Non-pigmented ciliary epithelial cell (primary cell): Measurements from ENCODE around the gene FRMD1.

Source experiments
- DNase-seq: peaks from one replicate; pipeline ENCODE4 v3.0.0-alpha.2; 2010; ENCODE audit warnings: low read depth

The FRMD1 gene

DNA sequence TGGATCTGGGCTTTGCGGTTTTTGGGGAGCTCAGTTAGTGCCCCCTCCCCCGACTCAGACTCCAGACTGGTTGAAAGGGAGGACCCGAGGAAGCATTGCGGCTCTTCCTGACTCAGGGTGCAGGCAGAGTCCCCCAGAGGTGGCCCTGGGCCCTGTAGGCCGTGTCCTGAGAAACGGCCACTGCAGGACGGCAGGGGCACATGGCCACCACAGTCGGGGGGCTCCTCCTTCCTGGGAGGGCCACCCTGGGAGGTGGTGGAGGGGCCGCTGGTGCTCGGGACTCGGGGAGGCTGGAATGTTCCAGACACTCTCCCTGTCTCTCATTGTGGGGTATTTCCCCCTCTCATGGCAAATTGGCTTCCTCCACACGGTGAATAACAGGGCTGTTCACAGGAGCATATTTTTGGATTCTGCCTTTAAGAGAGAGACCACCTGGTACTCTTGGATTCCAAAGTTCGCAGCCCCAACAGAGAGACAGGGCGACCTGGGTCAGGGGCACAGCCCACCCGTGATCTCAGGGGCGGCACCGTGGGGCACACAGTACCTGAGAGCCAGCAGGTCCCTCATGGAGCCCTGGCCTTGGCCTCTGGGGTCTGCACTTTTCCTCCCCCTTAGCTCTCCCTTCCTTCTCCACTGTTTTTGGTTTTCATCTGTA is 35.7 kb downstream of the FRMD1 start:
- no peak for DNase-seq

GRCh38 chr6:168042426-168043192 is 36.4 kb downstream of the FRMD1 start:
- no peak for DNase-seq

DNA sequence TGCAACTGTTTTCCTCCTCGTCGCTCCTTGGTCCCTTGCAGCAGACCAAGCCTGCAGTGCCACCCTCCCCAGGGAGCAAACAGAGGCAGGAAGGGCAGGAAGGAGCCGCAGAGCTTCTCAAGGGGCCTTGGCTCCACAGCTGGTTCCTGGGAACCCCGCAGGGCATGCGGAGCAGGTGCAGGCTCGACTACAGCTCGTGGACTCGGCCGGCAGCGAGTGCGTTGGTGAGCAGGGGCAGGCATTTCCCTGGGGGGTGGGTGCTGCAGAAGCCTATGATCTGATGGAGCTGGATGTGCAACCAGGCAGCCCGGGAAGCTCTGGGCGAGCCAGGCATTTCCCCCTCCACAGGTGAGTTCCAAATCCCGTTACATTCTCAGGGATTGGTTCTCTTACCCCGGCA is 37.1 kb downstream of the FRMD1 start:
- no peak for DNase-seq

GRCh38 chr6:168040856-168041496 is 38.0 kb downstream of the FRMD1 start:
- no peak for DNase-seq

- DNase-seq, result no peak
These were observed 39.2 kb downstream of the FRMD1 start for GRCh38 chr6:168039849-168040248.

GRCh38 chr6:168039301-168039700 is 39.7 kb downstream of the FRMD1 start:
- no peak for DNase-seq

DNA sequence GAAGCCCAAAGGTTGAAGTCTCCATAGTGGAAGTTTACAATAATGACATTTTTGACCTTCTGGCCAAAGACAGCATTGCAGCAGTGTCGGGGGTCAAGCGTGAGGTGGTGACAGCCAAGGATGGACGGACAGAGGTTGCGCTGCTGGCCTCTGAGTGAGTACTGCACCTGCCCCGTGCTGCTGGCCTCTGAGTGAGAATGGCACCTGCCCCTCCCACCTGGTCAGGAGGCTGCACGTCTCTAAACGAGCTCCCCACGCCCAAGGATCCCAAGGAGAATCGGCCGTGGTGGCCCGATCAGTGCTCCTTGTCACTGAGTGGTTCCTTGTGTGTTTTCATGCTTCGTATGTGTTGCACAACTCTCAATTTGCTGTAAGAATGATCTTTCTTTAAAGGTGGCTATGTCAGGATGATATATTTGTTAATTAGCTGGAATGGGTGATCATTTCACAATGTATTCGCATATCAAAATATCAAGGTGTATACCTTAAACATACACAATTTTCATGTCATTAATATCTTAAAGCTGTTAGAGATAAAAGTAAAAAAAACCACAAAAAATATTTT is 40.4 kb downstream of the FRMD1 start:
- no peak for DNase-seq

DNA sequence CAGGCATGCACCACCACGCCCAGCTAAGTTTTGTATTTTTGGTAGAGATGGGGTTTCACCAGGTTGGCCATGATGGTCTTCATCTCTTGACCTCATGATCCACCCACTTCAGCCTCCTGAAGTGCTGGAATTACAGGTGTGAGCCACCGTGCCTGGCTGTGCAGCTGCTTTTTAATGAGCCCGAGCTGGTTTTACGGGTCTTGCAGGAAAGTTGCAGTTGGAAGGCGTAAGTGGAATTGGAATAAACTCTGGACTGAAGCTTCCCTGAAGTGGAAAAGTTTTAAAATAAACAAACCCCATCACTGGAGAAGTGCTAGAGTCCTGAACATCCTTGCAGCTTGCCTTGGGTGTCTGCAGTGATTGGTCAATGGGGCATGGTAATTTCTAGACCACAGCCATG is 41.2 kb downstream of the FRMD1 start:
- no peak for DNase-seq

GRCh38 chr6:168037242-168037641 is 41.8 kb downstream of the FRMD1 start:
- DNase-seq, result no peak

DNA sequence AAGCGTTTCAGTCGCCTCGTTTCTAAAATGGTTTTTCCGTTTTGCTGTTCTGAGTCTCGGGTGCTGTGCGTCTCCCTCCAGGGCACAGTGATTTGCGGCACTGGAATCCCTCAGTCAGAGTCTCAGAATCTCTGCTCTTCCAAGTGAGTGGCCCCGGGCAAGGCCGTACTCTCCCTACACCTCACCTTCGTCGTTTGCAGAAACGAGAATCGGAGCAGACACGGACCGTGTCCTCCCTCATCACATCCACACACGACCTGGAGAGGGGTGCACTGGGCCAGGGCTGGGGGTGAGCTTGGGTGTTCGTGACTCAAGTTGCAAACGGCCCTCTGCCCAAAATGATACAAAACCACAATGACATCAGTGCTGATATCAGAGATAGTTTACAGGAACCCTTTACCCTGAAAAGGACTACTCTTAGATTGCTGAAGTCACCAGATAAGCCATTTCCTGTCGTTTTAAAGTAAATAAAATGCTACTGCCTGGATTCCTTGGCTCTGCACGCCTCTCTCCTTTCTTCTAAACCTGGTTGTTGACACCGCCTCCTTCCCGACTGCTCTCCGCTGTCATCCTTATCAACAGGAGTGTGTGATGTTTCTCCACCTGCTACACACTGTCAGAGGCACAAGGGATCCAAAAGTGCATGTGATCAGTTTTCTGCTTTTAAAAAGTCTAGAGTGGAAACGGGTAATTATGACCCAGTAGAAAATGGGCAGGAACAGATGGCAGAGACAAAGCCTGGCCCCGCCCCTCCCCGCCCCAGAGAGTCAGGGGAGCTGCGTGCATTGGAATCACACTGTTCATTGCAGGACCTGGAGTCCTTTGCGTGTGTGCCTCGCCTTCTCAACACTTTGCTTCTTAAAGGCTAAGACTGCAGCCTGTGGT is 43.1 kb downstream of the FRMD1 start:
- no peak for DNase-seq

DNA sequence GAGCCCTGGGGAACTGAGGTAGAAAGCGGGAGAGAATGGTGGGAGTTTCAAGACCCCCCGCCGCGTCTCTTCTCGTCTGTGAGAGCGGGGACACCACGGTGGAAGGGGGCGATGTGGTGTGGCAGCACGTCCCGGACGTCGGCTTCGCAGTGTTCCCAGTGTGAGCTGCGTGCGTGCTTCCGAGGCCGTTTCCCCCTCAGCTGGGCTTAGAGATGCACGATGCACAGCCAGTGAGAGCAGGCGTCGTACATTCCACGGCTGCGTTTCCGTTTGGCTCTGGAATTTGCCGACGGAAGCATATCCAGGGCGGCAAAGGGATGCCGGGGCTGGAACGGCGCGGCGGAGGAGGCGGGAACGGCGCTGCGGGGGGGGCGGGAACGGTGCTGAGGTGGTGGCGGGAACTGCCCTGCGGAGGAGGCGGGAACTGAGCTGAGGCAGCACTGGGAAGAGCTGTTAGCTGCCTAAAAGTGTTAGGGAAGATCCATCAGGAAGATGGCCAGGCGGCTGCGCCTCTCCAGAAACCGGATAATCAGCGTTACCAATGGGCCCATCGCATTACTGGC is 43.8 kb downstream of the FRMD1 start:
- DNase-seq, result peak; percentile 46

GRCh38 chr6:168034537-168034936 is 44.5 kb downstream of the FRMD1 start:
- DNase-seq, result no peak

DNA sequence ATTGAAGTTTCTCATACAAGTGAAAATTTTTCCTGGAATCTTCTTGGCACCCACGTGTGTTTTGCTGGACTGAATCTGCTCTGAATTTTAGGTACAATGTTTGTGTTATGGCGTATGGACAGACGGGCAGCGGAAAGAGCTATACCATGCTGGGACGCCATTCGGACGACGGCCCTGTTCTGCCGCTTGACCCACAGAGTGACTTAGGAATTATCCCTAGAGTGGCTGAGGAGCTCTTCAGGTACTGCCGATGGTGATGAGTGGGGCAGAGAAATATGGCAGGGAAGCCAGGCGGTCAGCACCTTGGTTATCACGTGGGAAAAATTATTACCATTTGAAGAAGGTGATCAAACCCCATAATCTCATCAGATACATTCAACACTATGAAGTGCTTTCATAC is 45.2 kb downstream of the FRMD1 start:
- DNase-seq, result no peak

GRCh38 chr6:168032005-168032760 is 46.8 kb downstream of the FRMD1 start:
- DNase-seq, result peak; percentile 70

DNA sequence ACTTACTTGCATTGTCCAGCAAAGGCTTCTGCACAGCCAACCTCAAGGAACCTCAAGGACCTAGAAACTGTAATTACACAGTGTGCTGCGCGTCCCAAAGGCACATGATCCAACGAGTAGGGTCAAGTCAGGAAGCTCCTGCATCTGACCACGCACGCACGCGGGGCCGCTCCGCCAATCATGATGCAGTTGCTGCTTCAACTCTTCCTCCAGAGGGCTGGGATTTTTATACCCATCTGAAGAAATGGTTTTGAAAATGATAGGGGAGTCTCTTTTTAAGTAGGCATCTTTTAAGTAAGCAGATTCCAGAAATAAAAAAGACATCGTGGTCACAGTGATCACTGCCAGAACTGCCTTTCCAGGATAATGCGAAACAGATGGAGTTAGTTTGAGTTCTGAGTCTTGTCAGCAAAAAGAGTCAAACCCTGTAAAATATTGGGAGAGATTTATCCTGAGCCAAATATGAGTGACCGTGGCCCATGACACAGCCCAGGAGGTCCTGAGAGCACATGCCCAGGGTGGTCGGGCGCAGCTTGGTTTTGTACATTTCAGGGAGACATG is 47.5 kb downstream of the FRMD1 start:
- no peak for DNase-seq

DNA sequence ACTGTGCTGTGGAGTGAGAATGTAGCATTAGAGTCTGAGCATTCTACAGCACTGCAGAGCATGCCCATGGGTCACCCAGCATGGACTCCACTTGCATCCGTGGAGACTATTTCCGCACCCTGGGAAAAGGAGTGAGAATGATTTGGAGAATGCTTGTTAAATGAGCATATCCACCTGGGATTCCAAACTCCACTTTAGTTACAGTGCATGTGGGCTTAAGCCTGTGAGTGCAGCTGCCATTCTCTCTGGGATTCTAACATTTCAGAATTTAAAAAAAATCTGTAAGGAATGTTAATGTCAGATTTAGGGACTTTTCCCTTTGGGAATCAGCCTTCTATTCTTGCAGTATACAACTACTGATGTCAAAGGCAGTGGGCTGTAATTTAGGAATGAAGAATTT is 48.1 kb downstream of the FRMD1 start:
- no peak for DNase-seq

- no peak for DNase-seq
These were observed 48.7 kb downstream of the FRMD1 start for GRCh38 chr6:168030218-168030746.

DNA sequence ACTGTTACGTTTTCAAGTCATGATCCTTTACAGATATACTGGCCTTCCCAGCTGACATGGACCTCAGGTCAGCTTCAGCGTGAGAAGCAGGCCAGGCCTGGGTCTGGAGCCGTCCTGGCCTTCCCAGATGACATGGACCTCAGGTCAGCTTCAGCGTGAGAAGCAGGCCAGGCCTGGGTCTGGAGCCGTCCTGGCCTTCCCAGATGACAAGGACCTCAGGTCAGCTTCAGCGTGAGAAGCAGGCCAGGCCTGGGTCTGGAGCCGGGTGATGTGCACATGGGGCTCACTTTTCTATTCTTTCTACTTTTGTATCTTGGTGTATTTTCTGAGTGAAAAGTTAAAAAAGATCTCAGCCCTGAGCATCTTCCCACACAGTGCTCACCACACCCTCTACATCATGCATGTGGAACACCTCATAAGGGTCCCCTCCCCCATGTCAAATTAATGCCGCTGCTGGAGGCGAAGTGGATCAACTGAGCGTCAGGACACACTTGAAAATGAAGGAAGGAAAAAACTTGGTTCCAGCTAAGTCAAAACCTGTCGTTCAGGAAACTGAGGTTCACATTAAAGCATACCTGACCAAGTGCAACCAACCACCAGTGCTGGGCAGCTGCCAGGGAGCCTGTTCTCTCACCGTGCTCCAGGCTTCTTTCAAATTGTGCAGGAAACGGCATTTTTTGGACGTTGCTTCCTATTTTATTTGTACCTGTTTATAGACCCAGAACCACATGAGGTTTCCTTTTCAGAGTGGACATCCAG is 49.4 kb downstream of the FRMD1 start:
- no peak for DNase-seq

GRCh38 chr6:168028181-168028580 is 50.8 kb downstream of the FRMD1 start:
- no peak for DNase-seq

DNA sequence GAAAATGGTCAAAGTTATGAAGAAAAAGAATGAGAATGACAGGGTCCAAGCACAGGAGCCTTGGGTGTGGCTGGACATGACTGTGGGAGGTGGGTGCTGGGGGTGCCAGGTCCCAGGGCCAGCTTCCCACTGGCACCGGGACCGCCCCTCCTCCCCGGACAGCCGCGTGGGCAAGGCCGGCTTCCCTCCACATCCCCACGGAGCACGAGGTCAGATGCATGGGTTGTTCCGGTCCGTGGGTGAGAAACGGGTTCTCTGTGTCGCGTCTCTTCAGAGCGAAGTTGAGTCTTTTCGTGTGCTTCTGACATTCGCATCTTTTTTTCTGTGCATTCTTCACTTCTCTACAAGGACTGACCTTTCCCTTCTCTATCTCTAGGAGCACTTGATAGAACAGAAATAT is 51.5 kb downstream of the FRMD1 start:
- DNase-seq, result no peak
